SU-DHL-6 (cell line): Measurements from ENCODE around the gene SDK1.

Experiments used
- EZH2phosphoT487 ChIP-seq: fragments of 200-600 bp; sonication (generic), shearing (Covaris generic); conservative IDR thresholded peaks from 2 replicates; pipeline ENCODE4 v1.6.1; 2018; ENCODE audit warnings: mild to moderate bottlenecking, antibody characterized with exemption, low read length, moderate library complexity, mixed read lengths
- TF ChIP-seq, protein P1 (sequence below): fragments of 200-600 bp; sonication (generic); IDR thresholded peaks from one replicate; pipeline ENCODE4 v1.5.1; 2017; ENCODE audit warnings: antibody characterized with exemption, mild to moderate bottlenecking, low read length, moderate library complexity; ENCODE audit not compliant: insufficient read depth, poor library complexity, severe bottlenecking

DNA sequence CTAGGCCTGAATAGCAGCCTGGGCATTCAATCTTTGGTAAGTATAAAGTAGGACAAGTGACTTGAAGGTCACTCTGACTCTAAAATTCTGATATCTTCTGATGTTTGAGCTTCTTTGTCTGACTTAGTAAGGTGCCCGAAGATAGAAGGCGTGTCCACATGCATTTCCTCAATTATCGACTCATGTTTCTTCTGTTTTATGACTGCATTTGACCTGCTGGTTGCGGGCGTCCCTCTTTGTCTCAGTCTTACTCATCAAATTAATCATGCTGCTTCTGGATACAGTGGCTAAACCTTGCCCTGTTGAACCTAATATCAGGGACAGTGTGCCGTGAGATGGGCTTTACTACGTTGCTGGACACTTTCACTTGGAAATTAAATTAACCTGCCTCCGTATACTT lies 534.1 kb downstream of the SDK1 start:
- TF ChIP-seq, protein P1, sequence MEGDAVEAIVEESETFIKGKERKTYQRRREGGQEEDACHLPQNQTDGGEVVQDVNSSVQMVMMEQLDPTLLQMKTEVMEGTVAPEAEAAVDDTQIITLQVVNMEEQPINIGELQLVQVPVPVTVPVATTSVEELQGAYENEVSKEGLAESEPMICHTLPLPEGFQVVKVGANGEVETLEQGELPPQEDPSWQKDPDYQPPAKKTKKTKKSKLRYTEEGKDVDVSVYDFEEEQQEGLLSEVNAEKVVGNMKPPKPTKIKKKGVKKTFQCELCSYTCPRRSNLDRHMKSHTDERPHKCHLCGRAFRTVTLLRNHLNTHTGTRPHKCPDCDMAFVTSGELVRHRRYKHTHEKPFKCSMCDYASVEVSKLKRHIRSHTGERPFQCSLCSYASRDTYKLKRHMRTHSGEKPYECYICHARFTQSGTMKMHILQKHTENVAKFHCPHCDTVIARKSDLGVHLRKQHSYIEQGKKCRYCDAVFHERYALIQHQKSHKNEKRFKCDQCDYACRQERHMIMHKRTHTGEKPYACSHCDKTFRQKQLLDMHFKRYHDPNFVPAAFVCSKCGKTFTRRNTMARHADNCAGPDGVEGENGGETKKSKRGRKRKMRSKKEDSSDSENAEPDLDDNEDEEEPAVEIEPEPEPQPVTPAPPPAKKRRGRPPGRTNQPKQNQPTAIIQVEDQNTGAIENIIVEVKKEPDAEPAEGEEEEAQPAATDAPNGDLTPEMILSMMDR = no peak
- no peak for TF ChIP-seq EZH2phosphoT487
